HG03432 (cell line): ENCODE data around the gene LYZ.

ENCODE experiments used
- ATAC-seq: cut with Tn5 transposase; IDR thresholded peaks from one replicate; pipeline ENCODE4 v1.9.1; 2021; ENCODE audit warnings: mild to moderate bottlenecking, moderate library complexity; ENCODE audit not compliant: unreplicated experiment

Gene LYZ

DNA sequence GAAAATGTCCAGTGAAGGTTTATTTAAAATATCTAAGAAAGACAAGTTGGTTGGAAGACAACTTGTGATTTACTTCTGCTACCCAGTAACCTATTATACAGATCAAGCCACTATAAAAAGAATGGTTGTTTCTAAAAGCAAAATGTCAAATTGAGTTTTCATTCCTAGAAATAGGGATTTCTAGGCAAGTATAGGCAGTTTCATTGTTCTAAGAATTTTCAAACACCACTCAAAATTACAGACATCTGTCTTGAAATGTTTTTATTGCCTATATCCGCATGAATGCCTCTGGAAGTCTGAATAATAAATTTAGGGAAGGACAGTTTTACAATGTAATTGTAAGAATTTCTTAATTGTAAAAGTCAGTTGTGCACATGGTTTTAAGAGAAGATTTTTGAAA is 20.0 kb downstream of the LYZ start:
- ATAC-seq, result no peak

- no peak for ATAC-seq
These were observed 34.9 kb downstream of the LYZ start for GRCh38 chr12:69383074-69383473.

DNA sequence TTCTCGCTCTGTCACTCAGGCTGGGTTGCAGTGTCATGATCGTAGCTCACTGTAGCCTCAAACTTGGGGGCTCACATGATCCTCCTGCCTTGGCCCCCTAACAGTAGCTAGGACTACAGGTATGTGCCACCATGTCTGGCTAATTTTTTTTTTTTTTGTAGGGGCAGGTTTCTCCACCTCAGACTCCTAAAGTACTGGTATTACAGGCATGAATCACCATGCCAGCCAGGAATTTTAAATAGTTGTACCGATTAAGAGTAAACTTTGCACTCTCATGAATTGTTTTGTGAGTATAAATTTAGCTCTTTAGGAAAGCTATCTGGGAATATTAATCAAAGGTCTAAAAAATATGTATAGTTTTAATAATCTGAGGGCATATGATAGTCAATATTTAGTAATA is 36.9 kb downstream of the LYZ start:
- ATAC-seq, result no peak

GRCh38 chr12:69386921-69387320 is 38.7 kb downstream of the LYZ start:
- ATAC-seq, result no peak

- no peak for ATAC-seq
These were observed 40.2 kb downstream of the LYZ start for GRCh38 chr12:69388371-69388770.

DNA sequence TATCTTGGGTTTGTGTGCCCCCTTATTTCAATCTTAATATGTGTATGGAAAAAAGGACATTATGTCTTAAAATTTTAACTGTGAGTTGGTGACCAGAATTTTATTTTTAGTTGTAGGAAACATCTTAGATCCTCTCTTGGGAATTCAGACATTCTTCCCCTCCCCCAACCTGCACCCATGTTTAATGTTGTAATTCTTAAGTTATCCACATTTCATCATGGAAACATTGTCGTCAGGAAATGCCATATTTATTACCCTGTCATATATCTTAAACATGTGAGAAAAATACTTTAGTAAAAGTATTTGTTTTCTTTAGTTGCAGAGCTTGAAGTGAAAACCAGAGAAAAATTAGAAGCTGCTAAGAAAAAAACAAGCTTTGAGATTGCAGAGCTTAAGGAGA is 41.6 kb downstream of the LYZ start:
- ATAC-seq, result no peak

DNA sequence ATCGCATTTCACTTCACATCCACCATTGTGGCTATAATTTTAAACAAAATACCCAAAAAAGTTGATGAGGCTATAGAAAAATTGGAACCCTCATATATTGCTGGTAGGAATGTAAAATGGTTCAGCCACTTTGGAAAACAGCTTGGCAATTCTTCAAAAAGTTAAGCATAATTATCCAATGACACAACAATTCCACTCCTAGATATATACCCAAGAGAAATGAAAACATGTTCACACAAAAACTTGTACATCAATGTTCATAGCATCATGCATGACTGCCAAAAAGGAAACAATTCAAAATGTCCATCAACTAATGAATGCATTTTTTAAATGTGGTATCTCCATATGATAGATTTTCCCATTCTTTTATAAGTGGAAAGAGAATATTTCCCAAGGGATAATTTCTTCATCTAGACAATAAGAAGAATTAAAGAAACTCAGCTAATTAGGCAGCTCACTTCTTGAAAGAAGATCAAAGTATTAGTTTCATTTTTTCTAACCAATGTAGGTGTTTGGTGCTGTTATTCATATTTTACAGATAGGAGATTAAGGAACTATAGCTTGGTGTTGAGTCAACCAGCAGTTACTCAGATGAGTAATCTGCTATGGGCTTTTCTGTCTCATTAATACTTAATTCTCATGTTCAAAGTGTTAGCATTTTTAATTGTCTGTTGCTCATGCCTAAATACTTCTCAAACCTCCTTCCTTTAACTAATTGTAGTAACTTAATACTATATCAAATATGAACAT is 44.2 kb downstream of the LYZ start:
- peak; percentile 85 for ATAC-seq

DNA sequence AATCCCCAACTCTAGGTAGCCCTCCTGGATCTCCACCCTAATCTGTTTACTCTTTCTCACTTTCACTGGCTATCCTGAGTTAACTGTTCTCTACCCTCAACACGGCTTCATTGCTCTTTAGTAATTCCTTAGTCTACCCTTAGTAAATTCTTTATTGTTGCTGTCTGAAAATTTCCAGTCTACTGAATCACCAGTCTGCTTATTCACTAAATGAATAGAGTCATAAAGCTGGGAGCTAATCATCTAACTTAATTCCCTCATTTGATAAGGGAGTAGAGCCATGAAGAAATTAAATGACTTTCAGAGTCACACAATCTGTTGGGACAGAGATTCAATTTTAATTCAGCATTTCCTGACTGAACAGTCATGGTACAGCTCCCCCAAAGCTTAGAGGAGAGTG is 47.9 kb downstream of the LYZ start:
- ATAC-seq, result no peak

- ATAC-seq, result no peak
These were observed 48.8 kb downstream of the LYZ start for GRCh38 chr12:69396963-69397362.

DNA sequence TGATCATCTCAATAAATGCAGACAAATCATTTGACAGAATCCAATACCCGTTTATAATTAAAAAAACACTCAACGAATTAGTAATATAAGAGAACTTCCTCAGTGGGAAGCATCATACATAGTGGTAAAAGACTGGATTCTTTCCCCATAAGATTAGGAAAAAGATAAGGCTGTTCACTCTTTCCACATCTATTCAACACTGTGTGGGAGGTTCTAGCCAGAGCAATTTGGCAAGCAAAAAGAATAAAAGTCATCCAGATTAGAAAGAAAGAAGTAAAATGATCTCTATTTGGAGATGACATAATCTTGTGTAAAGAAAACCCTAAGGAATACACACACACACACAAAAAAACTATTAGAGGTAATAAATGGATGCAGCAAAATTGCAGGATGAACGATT is 49.8 kb downstream of the LYZ start:
- no peak for ATAC-seq

- no peak for ATAC-seq
These were observed 53.8 kb downstream of the LYZ start for GRCh38 chr12:69401940-69402339.
